Naive B cell (primary cell): ENCODE data around the gene TMCO6. TPM values are rescaled to one million over a fixed set of nuclear protein-coding genes. Genes with fewer than 3 reads are reported as not detected.
A peak's percentile ranks its signal among the peaks of the same experiment; 100 is the strongest.
"Not testable (repeated sequence)": the region's sequence is repeated elsewhere in the genome, so short reads cannot be mapped to it uniquely, and the experiment has no call there.

Experiments
- ATAC-seq, 2 donors: fragments of 150-1000 bp; cut with Tn5 transposase; 2 replicates each; pipeline ENCODE4 v1.10.0; 2021; ENCODE audit warnings: low read depth in 2 of 2, mild to moderate bottlenecking in 2 of 2, moderate library complexity in 2 of 2
- DNase-seq: peaks from one replicate; pipeline ENCODE4 v3.0.0; 2022
- H3K27ac Mint-ChIP-seq, 6 donors: one replicate each; pipeline ENCODE4 v1.8.0; 2020 to 2022; ENCODE audit warnings: mild to moderate bottlenecking in 6 of 6, mixed read lengths in 6 of 6, moderate library complexity in 5 of 6, inconsistent platforms in 2 of 6
- H3K27me3 Mint-ChIP-seq, 3 donors: one replicate each; pipeline ENCODE4 v1.8.0; 2021 to 2022; ENCODE audit warnings: mixed read lengths in 3 of 3, mild to moderate bottlenecking in 1 of 3
- H3K36me3 Mint-ChIP-seq, 2 donors: one replicate each; pipeline ENCODE4 v1.8.0; 2020 to 2022; ENCODE audit warnings: mixed read lengths in 2 of 2, inconsistent platforms in 1 of 2, mild to moderate bottlenecking in 1 of 2
- H3K4me1 Mint-ChIP-seq, 3 donors: one replicate each; pipeline ENCODE4 v1.8.0; 2020 to 2022; ENCODE audit warnings: mixed read lengths in 3 of 3, inconsistent platforms in 1 of 3, mild to moderate bottlenecking in 1 of 3, moderate library complexity in 1 of 3
- H3K4me3 Mint-ChIP-seq, 8 donors: one replicate each; pipeline ENCODE4 v1.8.0; 2020 to 2022; ENCODE audit warnings: mild to moderate bottlenecking in 8 of 8, mixed read lengths in 8 of 8, moderate library complexity in 8 of 8, inconsistent platforms in 2 of 8
- H3K9me3 Mint-ChIP-seq, 7 donors: one replicate each; pipeline ENCODE4 v1.8.0; 2020 to 2022; ENCODE audit warnings: mixed read lengths in 7 of 7, mild to moderate bottlenecking in 5 of 7, inconsistent platforms in 2 of 7, moderate library complexity in 1 of 7
- polyA plus RNA-seq, 6 donors: library from polyadenylated mRNA; unstranded; fragments of 300-500 nt; fragmentation: Illumina TruSeq; gene quantifications; one replicate each; pipeline ENCODE4 v1.2.3, GENCODE V29; 2021; ENCODE audit warnings: low read depth in 6 of 6

Gene TMCO6
- polyA plus RNA-seq = 10 to 100 TPM in 4 of 6 donors, 1 to 10 TPM in 2; 7.6 to 13.0 (median 11.4) TPM

- ATAC-seq (peak; percentile 92 to 94), DNase-seq (peak; percentile 92)
- Mint-ChIP-seq H3K36me3 (peaks cover 0 to 8% of the 10 kb centered on the region in 2 donors), H3K9me3 (no peaks in the 10 kb centered on the region), H3K4me3 (peak within 1 kb of the TSS; percentile 87 to 98 (median 95)), H3K27ac (peak within 1 kb of the TSS; percentile 83 to 99 (median 98)), H3K27me3 (no peaks in the 10 kb centered on the region), H3K4me1 (peaks cover 23 to 47% (median 41%) of the 10 kb centered on the region in 3 donors)
Observed at GRCh38 chr5:140639148-140639981, at the start of gene TMCO6. Gene TMCO6 (plus strand): TSS chr5:140639451. CDS start chr5:140639528, 77 bp downstream.

DNA sequence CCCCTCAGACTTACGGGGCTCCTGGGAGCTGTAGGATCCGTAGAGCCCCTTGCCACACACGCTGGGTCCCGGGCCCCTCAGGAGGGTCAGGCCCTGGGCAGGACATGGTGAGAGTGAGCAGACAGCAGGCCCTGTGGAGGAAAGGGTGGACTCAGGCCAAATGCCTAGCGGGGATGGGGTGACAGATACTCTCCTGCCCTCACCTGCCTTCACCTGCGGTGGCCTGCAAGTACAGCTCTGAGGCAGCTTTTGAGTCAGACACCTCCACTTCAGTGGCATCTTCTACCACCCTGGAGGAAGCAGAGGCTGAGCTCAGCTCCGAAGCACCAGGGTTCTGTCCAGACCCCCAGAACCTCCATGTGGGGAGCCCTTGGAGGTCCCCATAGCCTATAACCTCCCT lies 48.4 kb upstream of the TMCO6 start:
- no peak for DNase-seq
- Mint-ChIP-seq H3K9me3 (no peaks in the 10 kb centered on the region), H3K27me3 (peaks cover 7 to 21% (median 19%) of the 10 kb centered on the region in 3 donors), H3K4me3 (no peak overlapping the region), H3K27ac (no peak overlapping the region), H3K4me1 (peaks cover 0 to 3% (median 0%) of the 10 kb centered on the region in 3 donors), H3K36me3 (no peaks in the 10 kb centered on the region)
- ATAC-seq = no peak

- DNase-seq (no peak), ATAC-seq (no peak)
- Mint-ChIP-seq H3K27me3 (peaks cover 7 to 23% (median 13%) of the 10 kb centered on the region in 3 donors), H3K9me3 (no peaks in the 10 kb centered on the region), H3K4me3 (no peak overlapping the region), H3K4me1 (peaks cover 0 to 3% (median 0%) of the 10 kb centered on the region in 3 donors), H3K36me3 (no peaks in the 10 kb centered on the region), H3K27ac (peak overlapping the region in 1 of 6 donors; percentile 60)
Observed at GRCh38 chr5:140591747-140592372, 47.4 kb upstream of the TMCO6 start.

GRCh38 chr5:140593070-140593469 lies 46.2 kb upstream of the TMCO6 start:
- H3K4me1 Mint-ChIP-seq, H3K27ac Mint-ChIP-seq, H3K4me3 Mint-ChIP-seq: not testable (repeated sequence)

GRCh38 chr5:140594169-140594568 lies 45.1 kb upstream of the TMCO6 start:
- Mint-ChIP-seq H3K36me3 (no peaks in the 10 kb centered on the region), H3K27ac (no peak overlapping the region), H3K9me3 (no peaks in the 10 kb centered on the region), H3K27me3 (peaks cover 10 to 30% (median 13%) of the 10 kb centered on the region in 3 donors), H3K4me3 (no peak overlapping the region), H3K4me1 (peaks cover 0 to 3% (median 0%) of the 10 kb centered on the region in 3 donors)
- DNase-seq = no peak
- ATAC-seq = no peak

More at GRCh38 chr5:140593070-140593469, 46.2 kb upstream of the TMCO6 start:
- ATAC-seq, DNase-seq, H3K9me3 Mint-ChIP-seq, H3K36me3 Mint-ChIP-seq: not testable (repeated sequence)
- H3K27me3 Mint-ChIP-seq = peaks cover 7 to 23% (median 13%) of the 10 kb centered on the region in 3 donors

- Mint-ChIP-seq H3K36me3 (no peaks in the 10 kb centered on the region), H3K27me3 (peaks cover 11 to 31% (median 13%) of the 10 kb centered on the region in 3 donors), H3K4me3 (no peak overlapping the region), H3K9me3 (no peaks in the 10 kb centered on the region), H3K4me1 (peaks cover 0 to 3% (median 0%) of the 10 kb centered on the region in 3 donors), H3K27ac (peak overlapping the region in 1 of 6 donors; percentile 34)
- ATAC-seq (no peak), DNase-seq (no peak)
Observed at GRCh38 chr5:140595538-140596300, 43.5 kb upstream of the TMCO6 start.

DNA sequence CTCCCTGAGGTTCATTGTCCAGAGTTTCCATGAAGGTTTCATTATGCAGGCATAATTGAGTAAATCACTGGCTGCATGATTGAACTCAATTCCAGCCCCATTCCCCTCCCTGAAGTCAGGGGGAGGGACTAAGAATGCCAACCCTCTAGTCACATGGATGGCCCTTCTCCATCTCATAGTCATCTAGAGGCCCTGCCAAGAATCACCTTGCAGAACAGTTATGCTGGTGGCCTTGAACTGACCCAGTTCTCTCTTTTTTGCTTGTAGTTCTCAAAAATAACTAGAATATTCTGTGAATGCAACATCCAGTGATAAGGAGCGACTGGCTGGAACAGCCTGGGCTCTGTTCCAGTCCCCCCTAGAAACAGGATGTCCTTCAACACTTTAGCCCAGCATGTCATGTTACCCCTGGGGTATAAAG lies 42.9 kb upstream of the TMCO6 start:
- Mint-ChIP-seq H3K4me3 (no peak overlapping the region), H3K36me3 (no peaks in the 10 kb centered on the region), H3K4me1 (peaks cover 0 to 3% (median 0%) of the 10 kb centered on the region in 3 donors), H3K27me3 (peaks cover 11 to 31% (median 13%) of the 10 kb centered on the region in 3 donors), H3K9me3 (no peaks in the 10 kb centered on the region), H3K27ac (no peak overlapping the region)
- ATAC-seq (no peak), DNase-seq (no peak)

DNA sequence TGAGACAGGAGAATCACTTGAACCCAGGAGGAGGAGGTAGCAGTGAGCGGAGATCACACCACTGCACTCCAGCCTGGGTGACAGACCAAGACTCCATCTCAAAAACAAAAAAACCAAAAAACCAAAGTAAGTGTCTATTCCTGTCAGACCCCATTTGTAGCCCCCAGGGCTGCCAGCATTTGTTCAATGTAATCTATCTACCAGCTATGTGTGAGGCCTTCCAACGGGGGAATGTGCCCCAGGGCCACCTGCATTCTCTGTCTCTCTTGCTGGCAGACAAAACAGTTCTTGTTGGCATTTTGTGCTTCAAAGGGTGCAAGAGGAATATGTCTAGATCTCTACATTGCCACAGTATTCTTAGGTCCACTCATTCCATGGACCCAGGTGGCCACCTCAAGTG lies 40.4 kb upstream of the TMCO6 start:
- Mint-ChIP-seq H3K4me3 (no peak overlapping the region), H3K27ac (no peak overlapping the region), H3K36me3 (no peaks in the 10 kb centered on the region), H3K4me1 (peaks cover 0 to 3% (median 0%) of the 10 kb centered on the region in 3 donors), H3K9me3 (no peaks in the 10 kb centered on the region), H3K27me3 (peaks cover 11 to 23% (median 13%) of the 10 kb centered on the region in 3 donors)
- DNase-seq (no peak), ATAC-seq (no peak)

DNA sequence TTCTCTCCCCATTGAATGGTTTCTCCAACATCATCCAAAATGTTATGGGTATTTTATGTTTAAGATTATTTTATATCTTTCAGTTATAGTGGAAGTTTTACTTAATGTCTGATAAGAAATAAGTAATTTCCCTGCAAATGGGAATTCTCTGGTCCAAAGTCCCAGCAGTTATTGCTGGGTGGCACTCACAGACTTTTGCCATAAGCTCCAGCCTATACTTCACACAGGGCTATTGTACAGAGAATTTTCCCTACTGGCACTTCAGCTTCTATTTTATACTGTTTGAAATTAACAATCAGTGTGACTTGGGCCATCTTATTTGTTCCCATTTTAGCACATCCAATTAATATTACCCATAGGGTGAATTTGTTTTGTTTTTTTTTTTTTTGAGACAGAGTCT lies 39.2 kb upstream of the TMCO6 start:
- Mint-ChIP-seq H3K36me3 (no peaks in the 10 kb centered on the region), H3K27me3 (peaks cover 8 to 17% (median 11%) of the 10 kb centered on the region in 3 donors), H3K27ac (no peak overlapping the region), H3K9me3 (no peaks in the 10 kb centered on the region), H3K4me1 (peaks cover 0 to 2% (median 0%) of the 10 kb centered on the region in 3 donors), H3K4me3 (no peak overlapping the region)
- DNase-seq (no peak), ATAC-seq (no peak)

DNA sequence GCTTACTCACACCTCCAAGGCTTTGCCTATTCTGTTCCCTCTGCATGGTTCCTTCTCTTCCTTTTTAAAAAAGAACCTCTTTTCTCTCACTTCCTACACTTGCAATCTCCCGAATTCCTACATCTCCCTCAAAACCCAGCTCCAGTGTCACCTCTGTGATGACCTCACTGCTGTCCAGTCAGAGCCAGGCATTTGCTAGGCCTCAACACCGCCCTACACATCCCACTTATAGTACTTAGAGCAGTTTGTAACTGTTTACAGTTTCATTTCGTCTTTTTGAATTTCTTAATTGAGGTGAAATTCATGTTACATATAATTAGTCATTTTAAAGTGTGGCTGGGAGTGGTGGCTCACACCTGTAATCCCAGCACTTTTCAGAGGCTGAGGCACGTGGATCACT lies 37.1 kb upstream of the TMCO6 start:
- no peak for ATAC-seq
- peak overlapping the region in 1 of 6 donors; percentile 2 for H3K27ac Mint-ChIP-seq

DNA sequence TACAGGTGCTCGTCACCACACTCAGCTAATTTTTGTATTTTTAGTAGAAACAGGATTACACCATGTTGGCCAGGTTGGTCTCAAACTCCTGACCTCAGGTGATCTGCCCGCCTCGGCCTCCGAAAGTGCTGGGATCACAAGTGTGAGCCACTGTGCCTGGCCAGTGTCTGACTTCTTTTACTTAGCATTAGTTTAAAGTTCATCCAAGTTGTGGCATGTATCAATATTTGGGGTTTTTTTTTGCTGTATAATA lies 35.9 kb upstream of the TMCO6 start:
- not testable (repeated sequence) for ATAC-seq, H3K9me3 Mint-ChIP-seq, H3K4me1 Mint-ChIP-seq, H3K27ac Mint-ChIP-seq, H3K27me3 Mint-ChIP-seq, DNase-seq, H3K36me3 Mint-ChIP-seq, H3K4me3 Mint-ChIP-seq

More for the DNA sequence above, 37.1 kb upstream of the TMCO6 start:
- peaks cover 0 to 8% (median 4%) of the 10 kb centered on the region in 3 donors for H3K27me3 Mint-ChIP-seq
- no peaks in the 10 kb centered on the region for H3K9me3 Mint-ChIP-seq
- no peaks in the 10 kb centered on the region for H3K4me1 Mint-ChIP-seq
- H3K36me3 Mint-ChIP-seq = no peaks in the 10 kb centered on the region
- no peak for DNase-seq
- no peak overlapping the region for H3K4me3 Mint-ChIP-seq

DNA sequence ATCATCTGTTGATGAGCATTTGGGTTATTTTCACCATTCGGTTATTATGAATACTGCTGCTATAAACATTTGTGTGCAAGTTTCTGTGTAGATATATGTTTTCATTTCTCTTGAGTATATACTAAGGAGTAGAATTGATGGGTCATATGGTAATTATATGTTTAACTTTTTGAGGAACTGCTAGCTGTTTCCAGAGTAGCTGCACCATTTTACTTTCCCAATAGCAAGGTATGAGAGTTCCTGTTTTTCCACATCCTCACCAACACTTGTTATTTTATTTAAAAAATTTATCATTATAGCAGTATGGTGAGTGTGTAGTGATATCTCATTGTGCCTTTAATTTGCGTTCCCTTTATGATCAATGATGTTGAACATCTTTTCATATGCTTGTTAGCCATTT lies 35.5 kb upstream of the TMCO6 start:
- H3K27me3 Mint-ChIP-seq = peaks cover 0 to 6% (median 5%) of the 10 kb centered on the region in 3 donors
- H3K9me3 Mint-ChIP-seq = no peaks in the 10 kb centered on the region
- no peak overlapping the region for H3K27ac Mint-ChIP-seq
- no peaks in the 10 kb centered on the region for H3K4me1 Mint-ChIP-seq
- no peak overlapping the region for H3K4me3 Mint-ChIP-seq
- ATAC-seq (no peak), DNase-seq (no peak)
- no peaks in the 10 kb centered on the region for H3K36me3 Mint-ChIP-seq

DNA sequence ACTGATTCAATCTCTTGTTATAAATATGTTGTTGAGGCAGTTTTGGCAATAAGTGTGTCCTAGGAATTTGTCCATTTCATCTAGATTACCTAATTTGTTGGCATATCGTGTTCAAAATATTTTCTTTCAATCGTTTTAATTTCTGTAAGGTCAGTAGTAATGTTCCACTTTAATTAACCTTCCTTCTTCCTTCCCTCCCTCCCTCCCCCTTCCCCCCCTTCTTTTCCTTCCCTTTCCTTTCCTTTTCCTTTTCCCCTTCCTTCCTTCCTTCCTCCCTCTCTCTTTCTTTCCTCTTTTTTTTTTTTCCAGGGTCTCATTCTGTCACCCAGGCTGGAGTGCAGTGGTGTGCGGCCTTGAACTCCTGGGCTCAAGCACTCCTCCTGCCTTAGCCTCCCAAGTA lies 33.4 kb upstream of the TMCO6 start:
- ATAC-seq (no peak), DNase-seq (no peak)
- H3K4me1 Mint-ChIP-seq = no peaks in the 10 kb centered on the region
- peaks cover 0 to 4% (median 0%) of the 10 kb centered on the region in 3 donors for H3K27me3 Mint-ChIP-seq
- H3K4me3 Mint-ChIP-seq = no peak overlapping the region
- no peaks in the 10 kb centered on the region for H3K36me3 Mint-ChIP-seq
- no peak overlapping the region for H3K27ac Mint-ChIP-seq
- H3K9me3 Mint-ChIP-seq = no peaks in the 10 kb centered on the region
